Measurements from ENCODE around the gene IFNGR1.

Gene IFNGR1

DNA sequence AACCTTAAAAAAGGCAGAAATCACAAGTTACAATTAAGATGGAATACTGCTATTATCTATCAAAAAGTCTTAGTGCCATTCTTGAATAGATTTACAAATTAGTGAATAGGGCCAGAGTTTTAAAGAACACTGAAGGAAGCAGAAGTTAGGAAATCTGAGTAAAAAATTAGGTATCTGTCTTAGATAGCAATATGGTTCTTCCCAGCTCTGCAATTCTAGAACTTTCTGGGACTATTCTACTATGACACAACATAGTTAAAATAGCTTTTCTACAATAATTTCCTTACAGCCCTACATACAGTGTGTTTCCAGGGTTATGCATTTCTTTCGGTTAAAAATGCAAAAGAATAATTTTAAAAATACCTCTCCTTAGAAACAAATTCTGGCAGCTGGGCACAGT lies 18.2 kb downstream of the IFNGR1 start:
- no peak overlapping the region for H4K8ac ChIP-seq (ENCODE audit: low read depth, low read length)
- H3K14ac ChIP-seq (ENCODE audit: low read length): no peak overlapping the region
- H2BK5ac ChIP-seq (ENCODE audit: low read length): no peak overlapping the region
- H2AK5ac ChIP-seq (ENCODE audit: low read depth, low read length): no peak overlapping the region
- H3K4me2 ChIP-seq (ENCODE audit: insufficient read depth, low read length, poor library complexity, severe bottlenecking): no peak overlapping the region
- H3K23ac ChIP-seq (ENCODE audit: low read depth, low read length, poor library complexity): no peak overlapping the region
- no peaks in the 10 kb centered on the region for H3K27me3 ChIP-seq (ENCODE audit: control insufficient read depth in 3 of 3, insufficient read depth in 3 of 3, low read depth in 1 of 3, low read length in 3 of 3)
- no peak overlapping the region for H2AFZ ChIP-seq (ENCODE audit: low read length)
- no peak overlapping the region for H2BK12ac ChIP-seq (ENCODE audit: low read length)
- peaks cover 16 to 80% of the 10 kb centered on the region in 2 donors for H3K36me3 ChIP-seq (replicated peaks in 1 of 2; ENCODE audit: control insufficient read depth in 2 of 2, insufficient read depth in 2 of 2, low read length in 2 of 2)
- no peak overlapping the region for H3K9ac ChIP-seq (ENCODE audit: low read depth, low read length, poor library complexity)
- H4K91ac ChIP-seq (ENCODE audit: low read depth, low read length, poor library complexity): no peak overlapping the region
- no peak overlapping the region for H2BK120ac ChIP-seq (ENCODE audit: low read depth, low read length)
- no peaks in the 10 kb centered on the region for H3K4me1 ChIP-seq (ENCODE audit: control insufficient read depth in 2 of 2, insufficient read depth in 1 of 2, low read depth in 1 of 2, low read length in 2 of 2)
- H3K4ac ChIP-seq (ENCODE audit: low read length): no peak overlapping the region
- H3K79me1 ChIP-seq (ENCODE audit: low read depth, low read length): no peaks in the 10 kb centered on the region
- no peak for DNase-seq (ENCODE audit: low spot score)
- H3K9me3 ChIP-seq (replicated peaks in 1 of 2; ENCODE audit: control insufficient read depth in 2 of 2, insufficient read depth in 1 of 2, low read depth in 1 of 2, low read length in 2 of 2): no peaks in the 10 kb centered on the region
- H3K18ac ChIP-seq (ENCODE audit: low read length): no peak overlapping the region
- H3K4me3 ChIP-seq (ENCODE audit: low read length in 2 of 2): no peak overlapping the region
- no CpG with 5 or more reads among the region's 1 CpG for WGBS, 2 donors (ENCODE audit: extremely low coverage in 2 of 2, insufficient read length in 2 of 2, insufficient replicate concordance in 1 of 2)
- no peak overlapping the region for H2BK15ac ChIP-seq (ENCODE audit: low read length)
- no peak overlapping the region for H3K27ac ChIP-seq (replicated peaks; ENCODE audit: low read length)

DNA sequence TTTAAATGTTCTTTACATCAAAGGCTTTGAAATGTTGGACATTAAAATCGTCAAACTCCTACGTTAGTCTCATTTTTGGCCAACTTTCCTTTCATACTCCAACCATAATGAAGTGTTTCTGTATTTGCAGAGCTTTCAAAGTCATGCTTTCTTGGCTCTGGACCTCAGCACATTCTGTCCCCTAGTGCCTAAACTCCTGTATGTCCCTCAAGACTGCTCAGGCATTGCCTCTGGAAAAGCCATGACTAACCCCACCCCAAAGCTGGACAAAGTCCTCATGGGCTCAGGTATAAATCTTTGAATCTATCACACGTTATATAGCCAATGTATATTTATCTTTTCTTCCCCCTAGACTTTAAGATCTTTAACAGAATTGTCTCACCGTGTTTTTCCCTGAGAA lies 18.9 kb downstream of the IFNGR1 start:
- Histone ChIP-seq H3K18ac (ENCODE audit: low read length) (no peak overlapping the region), H3K4me1 (ENCODE audit: control insufficient read depth in 2 of 2, insufficient read depth in 1 of 2, low read depth in 1 of 2, low read length in 2 of 2) (no peaks in the 10 kb centered on the region), H3K4ac (ENCODE audit: low read length) (no peak overlapping the region), H2BK15ac (ENCODE audit: low read length) (no peak overlapping the region), H2AK5ac (ENCODE audit: low read depth, low read length) (no peak overlapping the region), H3K27me3 (ENCODE audit: control insufficient read depth in 3 of 3, insufficient read depth in 3 of 3, low read depth in 1 of 3, low read length in 3 of 3) (no peaks in the 10 kb centered on the region), H3K23ac (ENCODE audit: low read depth, low read length, poor library complexity) (no peak overlapping the region), H3K79me1 (ENCODE audit: low read depth, low read length) (no peaks in the 10 kb centered on the region), H3K27ac (replicated peaks; ENCODE audit: low read length) (no peak overlapping the region), H3K36me3 (replicated peaks in 1 of 2; ENCODE audit: control insufficient read depth in 2 of 2, insufficient read depth in 2 of 2, low read length in 2 of 2) (peaks cover 14 to 73% of the 10 kb centered on the region in 2 donors), H3K14ac (ENCODE audit: low read length) (no peak overlapping the region), H2BK120ac (ENCODE audit: low read depth, low read length) (no peak overlapping the region), H3K9ac (ENCODE audit: low read depth, low read length, poor library complexity) (no peak overlapping the region), H2BK12ac (ENCODE audit: low read length) (no peak overlapping the region), H4K91ac (ENCODE audit: low read depth, low read length, poor library complexity) (no peak overlapping the region), H3K9me3 (replicated peaks in 1 of 2; ENCODE audit: control insufficient read depth in 2 of 2, insufficient read depth in 1 of 2, low read depth in 1 of 2, low read length in 2 of 2) (no peaks in the 10 kb centered on the region), H2AFZ (ENCODE audit: low read length) (no peak overlapping the region), H3K4me2 (ENCODE audit: insufficient read depth, low read length, poor library complexity, severe bottlenecking) (no peak overlapping the region), H2BK5ac (ENCODE audit: low read length) (no peak overlapping the region), H4K8ac (ENCODE audit: low read depth, low read length) (no peak overlapping the region), H3K4me3 (ENCODE audit: low read length in 2 of 2) (no peak overlapping the region)
- no CpG with 5 or more reads among the region's 4 CpGs for WGBS, 2 donors (ENCODE audit: extremely low coverage in 2 of 2, insufficient read length in 2 of 2, insufficient replicate concordance in 1 of 2)
- no peak for DNase-seq (ENCODE audit: low spot score)

DNA sequence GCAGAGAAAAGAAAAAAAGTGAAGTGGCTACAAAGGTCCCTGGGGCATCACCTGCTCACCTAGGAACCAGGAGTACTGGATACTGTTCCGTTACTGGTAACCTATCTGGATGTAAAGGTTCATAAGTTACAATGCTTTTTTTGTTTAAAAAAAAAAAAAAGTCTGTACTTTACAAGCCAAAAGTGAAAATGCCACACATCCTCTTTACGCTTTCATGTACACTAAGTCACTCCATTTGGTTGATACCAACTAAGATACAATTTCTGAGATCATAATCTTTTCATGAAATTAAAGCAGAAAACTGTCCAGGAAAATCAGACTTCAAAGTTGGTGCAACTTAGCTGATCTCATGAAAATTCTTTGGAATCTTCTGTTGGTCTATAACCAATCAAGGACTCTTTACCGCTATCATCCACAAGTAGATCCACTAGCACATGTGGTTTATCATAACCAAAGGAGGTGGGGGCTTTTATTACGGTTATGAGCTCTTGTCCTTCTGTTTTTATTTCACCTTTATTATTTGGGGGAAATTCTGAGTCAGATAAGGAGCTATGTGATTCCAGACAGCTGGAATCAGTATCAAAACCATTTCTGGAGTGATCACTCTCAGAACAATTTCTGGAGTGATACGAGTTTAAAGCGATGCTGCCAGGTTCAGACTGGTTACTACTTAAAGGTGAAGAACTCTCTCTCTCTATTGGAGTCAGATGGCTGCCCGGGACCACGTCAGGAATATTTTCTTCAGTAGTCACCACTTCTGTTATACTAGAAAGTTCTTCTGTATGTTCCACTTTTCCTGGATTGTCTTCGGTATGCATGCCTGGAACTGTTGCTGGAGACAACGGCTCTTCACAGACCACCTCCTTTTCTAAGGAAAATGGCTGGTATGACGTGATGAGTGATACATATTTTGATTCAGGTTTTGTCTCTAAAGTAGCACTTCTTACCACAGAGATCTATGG lies 21.2 kb downstream of the IFNGR1 start:
- Histone ChIP-seq H3K36me3 (replicated peaks in 1 of 2; ENCODE audit: control insufficient read depth in 2 of 2, insufficient read depth in 2 of 2, low read length in 2 of 2) (peaks cover 9 to 50% of the 10 kb centered on the region in 2 donors), H4K8ac (ENCODE audit: low read depth, low read length) (no peak overlapping the region), H2BK5ac (ENCODE audit: low read length) (no peak overlapping the region)

DNA sequence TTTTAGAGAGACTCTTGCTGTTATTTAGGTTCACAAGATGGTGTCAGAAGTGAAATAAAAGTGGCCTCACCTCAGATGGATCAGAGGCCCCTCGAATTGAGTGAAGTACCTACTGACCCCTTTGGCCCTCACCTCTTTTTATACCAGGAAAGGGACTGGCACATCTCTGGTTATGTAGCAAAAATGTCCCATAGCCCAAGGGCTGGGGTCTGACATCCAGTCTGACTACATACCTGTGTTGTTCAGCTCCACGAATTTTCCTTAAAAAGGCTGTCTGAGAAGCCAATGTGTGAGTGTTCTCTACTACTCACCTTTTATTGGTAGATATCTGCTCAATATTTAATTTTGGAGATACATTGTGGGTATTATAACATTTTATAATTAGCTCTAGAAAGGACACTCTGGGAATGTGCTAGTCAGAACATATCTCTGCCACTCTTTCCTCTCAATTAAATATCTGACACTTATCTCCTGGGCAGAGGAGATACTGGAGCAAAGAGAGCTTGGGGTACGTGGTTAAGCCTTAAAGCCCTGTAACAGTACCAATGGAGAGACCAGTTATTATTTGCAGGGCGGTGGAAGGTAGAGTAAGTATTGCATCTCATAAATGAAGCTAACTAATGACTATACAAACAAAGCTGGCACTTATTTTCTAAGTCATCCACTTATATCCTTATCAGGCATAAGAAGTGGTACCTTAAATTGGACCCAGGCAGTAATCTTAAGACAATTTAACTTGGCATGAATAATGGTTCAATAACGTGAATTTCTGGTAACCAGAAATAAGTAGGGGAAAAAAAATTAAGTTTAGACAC lies 25.7 kb downstream of the IFNGR1 start:
- Histone ChIP-seq H2BK120ac (ENCODE audit: low read depth, low read length) (no peak overlapping the region), H2BK15ac (ENCODE audit: low read length) (no peak overlapping the region), H3K27ac (replicated peaks; ENCODE audit: low read length) (no peak overlapping the region), H2BK5ac (ENCODE audit: low read length) (no peak overlapping the region), H3K4me1 (ENCODE audit: control insufficient read depth in 2 of 2, insufficient read depth in 1 of 2, low read depth in 1 of 2, low read length in 2 of 2) (no peaks in the 10 kb centered on the region), H4K8ac (ENCODE audit: low read depth, low read length) (no peak overlapping the region), H3K27me3 (ENCODE audit: control insufficient read depth in 3 of 3, insufficient read depth in 3 of 3, low read depth in 1 of 3, low read length in 3 of 3) (no peaks in the 10 kb centered on the region), H3K79me1 (ENCODE audit: low read depth, low read length) (no peaks in the 10 kb centered on the region), H3K4ac (ENCODE audit: low read length) (no peak overlapping the region), H2BK12ac (ENCODE audit: low read length) (no peak overlapping the region), H3K4me3 (ENCODE audit: low read length in 2 of 2) (no peak overlapping the region), H3K4me2 (ENCODE audit: insufficient read depth, low read length, poor library complexity, severe bottlenecking) (no peak overlapping the region), H4K91ac (ENCODE audit: low read depth, low read length, poor library complexity) (no peak overlapping the region), H3K36me3 (replicated peaks in 1 of 2; ENCODE audit: control insufficient read depth in 2 of 2, insufficient read depth in 2 of 2, low read length in 2 of 2) (peaks cover 5 to 18% of the 10 kb centered on the region in 2 donors), H3K18ac (ENCODE audit: low read length) (no peak overlapping the region), H3K23ac (ENCODE audit: low read depth, low read length, poor library complexity) (no peak overlapping the region), H3K14ac (ENCODE audit: low read length) (no peak overlapping the region), H3K9me3 (replicated peaks in 1 of 2; ENCODE audit: control insufficient read depth in 2 of 2, insufficient read depth in 1 of 2, low read depth in 1 of 2, low read length in 2 of 2) (peaks cover 4 to 5% of the 10 kb centered on the region in 2 donors), H2AFZ (ENCODE audit: low read length) (no peak overlapping the region), H2AK5ac (ENCODE audit: low read depth, low read length) (no peak overlapping the region), H3K9ac (ENCODE audit: low read depth, low read length, poor library complexity) (no peak overlapping the region)
- WGBS, 2 donors (ENCODE audit: extremely low coverage in 2 of 2, insufficient read length in 2 of 2, insufficient replicate concordance in 1 of 2): no CpG with 5 or more reads among the region's 5 CpGs
- no peak for DNase-seq (ENCODE audit: low spot score)

More for the DNA sequence above, 21.2 kb downstream of the IFNGR1 start:
- Histone ChIP-seq H3K4me1 (ENCODE audit: control insufficient read depth in 2 of 2, insufficient read depth in 1 of 2, low read depth in 1 of 2, low read length in 2 of 2) (no peaks in the 10 kb centered on the region), H3K9me3 (replicated peaks in 1 of 2; ENCODE audit: control insufficient read depth in 2 of 2, insufficient read depth in 1 of 2, low read depth in 1 of 2, low read length in 2 of 2) (no peaks in the 10 kb centered on the region), H2BK12ac (ENCODE audit: low read length) (no peak overlapping the region), H3K4me3 (ENCODE audit: low read length in 2 of 2) (no peak overlapping the region), H2AFZ (ENCODE audit: low read length) (no peak overlapping the region), H4K91ac (ENCODE audit: low read depth, low read length, poor library complexity) (no peak overlapping the region), H3K14ac (ENCODE audit: low read length) (no peak overlapping the region), H3K27ac (replicated peaks; ENCODE audit: low read length) (no peak overlapping the region), H3K9ac (ENCODE audit: low read depth, low read length, poor library complexity) (no peak overlapping the region), H2AK5ac (ENCODE audit: low read depth, low read length) (no peak overlapping the region), H2BK120ac (ENCODE audit: low read depth, low read length) (no peak overlapping the region), H3K23ac (ENCODE audit: low read depth, low read length, poor library complexity) (no peak overlapping the region), H3K18ac (ENCODE audit: low read length) (no peak overlapping the region), H3K4me2 (ENCODE audit: insufficient read depth, low read length, poor library complexity, severe bottlenecking) (no peak overlapping the region), H3K27me3 (ENCODE audit: control insufficient read depth in 3 of 3, insufficient read depth in 3 of 3, low read depth in 1 of 3, low read length in 3 of 3) (no peaks in the 10 kb centered on the region), H2BK15ac (ENCODE audit: low read length) (no peak overlapping the region), H3K79me1 (ENCODE audit: low read depth, low read length) (no peaks in the 10 kb centered on the region), H3K4ac (ENCODE audit: low read length) (no peak overlapping the region)
- no peak for DNase-seq (ENCODE audit: low spot score)
- WGBS, 2 donors (ENCODE audit: extremely low coverage in 2 of 2, insufficient read length in 2 of 2, insufficient replicate concordance in 1 of 2): no CpG with 5 or more reads among the region's 11 CpGs

Measured in neuronal stem cell (in vitro differentiated cells).